Activated CD4-positive, CD25-positive, alpha-beta regulatory T cell treated with anti-CD3 and anti-CD28 coated beads, Interleukin-2, amount 50 U/mL, for 24 hours (primary cell): ENCODE measurements around the gene F13A1.

ENCODE experiments used
- ATAC-seq, 2 donors: fragments of 150-1000 bp; cut with Tn5 transposase; one replicate each; pipeline ENCODE4 v1.10.0; 2021; ENCODE audit warnings: mild to moderate bottlenecking in 1 of 2, moderate library complexity in 1 of 2

F13A1 gene

DNA sequence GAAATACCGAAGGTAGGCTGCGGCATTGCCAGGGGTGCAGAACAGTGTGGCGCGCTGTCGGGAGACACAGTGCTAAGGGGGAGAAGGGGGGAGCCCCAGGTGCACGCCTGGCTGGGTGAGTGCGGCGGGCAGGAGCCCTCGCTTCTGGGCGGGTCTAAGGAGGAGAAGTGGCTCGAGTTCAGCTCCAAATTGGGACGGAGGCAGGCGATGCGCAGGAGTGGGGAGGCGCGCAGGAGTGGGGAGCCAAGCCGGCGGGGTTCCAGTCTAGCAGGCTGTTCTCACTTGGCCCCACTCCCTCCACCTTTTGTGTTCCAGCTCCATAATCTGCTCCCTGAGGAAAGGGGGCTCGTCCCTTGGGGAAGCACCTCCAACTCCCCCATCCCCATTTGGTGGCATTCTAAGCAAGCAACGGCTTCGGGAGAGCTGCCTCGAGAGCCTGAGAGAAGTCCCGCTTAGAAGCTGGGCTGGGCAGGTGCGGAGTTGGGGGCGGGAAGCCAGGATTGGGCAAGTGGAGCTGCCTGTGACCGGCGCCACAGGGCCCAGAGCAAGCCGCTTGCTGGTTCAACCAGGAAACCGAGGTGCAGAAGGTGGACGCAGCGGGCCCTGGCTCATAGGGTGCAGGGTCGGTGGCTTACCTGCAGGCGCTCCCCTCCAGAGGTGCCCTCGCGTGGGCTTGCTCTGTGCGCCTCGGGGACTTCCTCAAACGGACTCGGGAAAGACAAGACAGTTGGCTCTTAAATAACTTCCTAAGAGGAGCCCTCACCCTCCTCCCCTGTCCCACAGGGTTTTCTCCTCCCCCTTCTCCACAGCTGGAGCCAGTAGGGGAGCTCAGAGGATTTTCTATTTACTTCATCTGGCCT, at the start of gene F13A1:
F13A1 (minus strand) TSS at position 711 of the 860 bp plus-strand sequence. CDS start 1,998 bp downstream, outside the sequence.
- ATAC-seq: no peak

DNA sequence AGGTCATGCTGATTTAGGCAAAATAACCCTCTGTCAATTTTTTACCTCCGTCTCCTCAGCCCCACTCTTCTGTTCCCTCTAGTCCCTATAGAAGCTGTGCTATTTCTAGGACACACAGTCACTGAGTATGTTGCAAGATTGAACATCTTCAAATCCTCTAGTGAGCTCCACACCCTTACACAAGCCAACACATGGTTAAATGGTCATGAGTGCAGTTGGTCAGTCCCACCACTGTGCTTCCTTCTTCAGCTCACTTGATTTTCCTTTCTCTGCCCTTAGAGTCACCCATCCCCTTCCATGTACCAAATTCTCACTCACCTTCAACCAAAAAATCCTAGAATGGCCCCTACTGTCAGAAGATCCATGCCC, 48.2 kb upstream of the F13A1 start:
- no peak for ATAC-seq

DNA sequence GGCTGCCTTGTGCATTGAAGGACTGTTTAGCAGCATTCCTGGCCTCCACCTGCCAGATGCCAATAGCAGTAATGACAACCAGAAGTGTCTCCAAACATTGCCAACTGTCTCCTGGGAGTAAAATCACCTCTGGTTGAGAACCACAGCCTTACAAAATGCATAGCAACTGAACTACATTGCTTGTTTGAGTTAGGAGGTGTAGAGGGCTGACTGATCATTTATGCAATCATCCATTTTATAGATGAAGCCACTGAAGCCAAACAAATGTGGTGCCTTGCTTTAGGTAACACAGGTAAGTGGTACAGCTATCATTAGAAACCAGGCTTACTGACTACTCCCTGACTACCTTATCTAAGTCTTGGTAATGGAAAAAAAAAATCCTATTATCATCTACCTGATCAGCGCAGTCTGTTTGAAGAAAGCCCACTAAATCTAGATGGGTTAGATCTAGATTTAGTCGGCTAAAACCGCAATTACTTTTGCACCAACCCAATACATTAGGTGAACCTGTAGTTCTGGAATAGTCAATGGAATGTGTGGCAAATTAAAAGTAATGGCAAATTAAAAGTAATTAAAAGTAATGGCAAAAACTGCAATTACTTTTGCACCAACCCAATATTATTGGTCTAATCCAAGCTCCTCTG, 47.7 kb upstream of the F13A1 start:
- ATAC-seq: no peak

- no peak for ATAC-seq
Observed at GRCh38 chr6:6366803-6367202, 46.3 kb upstream of the F13A1 start.

DNA sequence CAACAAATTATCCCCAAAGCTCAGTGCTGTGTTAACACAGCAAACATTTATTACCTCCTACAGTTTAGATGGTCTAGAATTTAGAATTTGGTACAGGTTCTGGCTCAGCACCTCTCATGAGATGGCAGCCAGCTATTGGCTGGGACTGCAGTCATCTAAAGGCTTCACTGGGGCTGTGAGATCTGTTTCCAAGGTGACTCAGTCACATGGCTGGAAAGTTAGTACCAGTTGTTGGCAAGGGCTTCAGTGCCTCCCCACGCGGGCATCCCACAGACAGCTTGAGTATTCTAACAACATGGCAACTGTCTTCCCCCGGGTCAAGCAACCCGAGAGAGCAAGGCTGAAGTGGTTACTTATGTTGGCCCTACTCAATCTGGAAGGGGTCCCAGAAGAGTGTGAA, 44.8 kb upstream of the F13A1 start:
- no peak for ATAC-seq

GRCh38 chr6:6362056-6362840, 41.8 kb upstream of the F13A1 start:
- no peak for ATAC-seq

DNA sequence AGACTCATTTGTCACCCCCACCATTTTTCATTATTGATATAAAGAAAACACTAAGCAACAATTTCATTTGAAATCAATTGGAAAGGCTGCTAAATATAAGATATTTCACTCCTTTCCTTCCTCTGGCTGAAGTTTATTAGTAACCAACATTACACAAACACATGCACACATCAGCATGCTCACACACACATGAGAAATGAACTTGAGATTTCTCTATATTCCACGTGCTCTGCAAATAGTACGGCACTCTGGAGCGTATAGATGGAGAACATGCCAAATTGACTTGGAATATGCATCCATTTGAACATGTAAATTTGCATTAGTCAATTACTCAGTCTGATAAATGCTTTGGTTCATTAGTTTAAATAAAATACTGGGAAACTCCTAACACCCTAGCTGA, 37.1 kb upstream of the F13A1 start:
- ATAC-seq: no peak

DNA sequence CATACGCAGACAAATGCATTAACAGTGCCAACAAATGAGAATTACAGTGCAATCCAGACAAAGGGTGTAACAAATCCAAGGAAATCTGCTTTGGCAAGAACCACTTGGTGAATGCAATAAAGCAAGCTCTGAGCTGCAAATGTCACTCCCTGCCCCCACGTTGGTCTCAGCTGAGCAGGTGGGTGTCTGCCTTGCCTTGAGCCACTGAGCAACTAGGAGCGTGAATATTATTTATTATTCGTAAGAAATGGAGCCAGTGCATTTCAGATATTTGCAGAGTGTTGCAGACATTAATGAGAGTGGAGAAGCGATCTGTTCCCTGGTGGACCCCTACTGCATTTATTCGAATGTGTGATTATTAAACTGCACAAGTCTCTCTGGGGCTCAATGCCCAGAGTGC, 36.6 kb upstream of the F13A1 start:
- no peak for ATAC-seq

DNA sequence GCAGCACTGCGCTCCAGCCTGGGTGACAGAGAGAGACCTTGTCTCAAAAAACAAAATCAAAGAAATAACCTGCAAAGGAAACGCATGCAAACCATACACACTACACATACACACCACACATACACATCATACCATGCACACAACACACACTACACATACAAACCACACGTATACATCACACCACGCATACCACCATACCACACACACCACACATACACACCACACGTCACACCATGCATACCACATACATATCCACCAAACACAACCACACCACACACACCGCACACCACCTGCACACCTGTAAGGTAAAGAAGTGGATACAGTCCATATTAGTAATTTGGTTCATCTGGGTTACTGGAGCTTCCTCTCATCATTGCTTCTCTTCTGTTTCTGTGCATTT, 32.3 kb upstream of the F13A1 start:
- ATAC-seq: no peak

GRCh38 chr6:6351511-6352025, 31.1 kb upstream of the F13A1 start:
- no peak for ATAC-seq

- no peak for ATAC-seq
Observed at GRCh38 chr6:6350696-6351095, 30.2 kb upstream of the F13A1 start.

GRCh38 chr6:6348256-6348655, 27.8 kb upstream of the F13A1 start:
- ATAC-seq: no peak

GRCh38 chr6:6346427-6347023, 26.1 kb upstream of the F13A1 start:
- ATAC-seq: no peak

GRCh38 chr6:6333501-6333900, 13.0 kb upstream of the F13A1 start:
- no peak for ATAC-seq

DNA sequence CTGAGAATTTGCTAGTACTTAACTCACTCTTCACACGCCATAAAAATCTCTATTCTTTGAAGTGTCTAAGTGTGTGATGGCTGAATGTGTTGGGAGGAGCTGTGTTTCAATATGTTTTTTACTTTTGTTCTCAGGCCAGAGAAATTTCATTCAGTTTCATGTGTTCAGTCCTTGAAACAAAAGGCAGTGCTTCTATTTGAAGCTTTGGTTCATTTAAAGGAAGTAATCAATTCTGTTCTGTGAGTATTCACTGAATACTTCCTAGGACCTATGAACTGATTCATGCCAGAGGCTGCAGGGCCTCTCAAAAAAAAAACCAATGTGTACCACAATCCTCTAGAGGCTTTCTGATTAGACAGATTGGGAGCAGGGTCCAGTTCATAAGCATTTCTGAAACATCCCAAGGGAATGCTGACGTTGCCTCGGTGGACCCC, 12.4 kb upstream of the F13A1 start:
- peak in 1 of 2 donors; percentile 17 for ATAC-seq

- ATAC-seq: no peak
Observed at GRCh38 chr6:6331946-6332601, 11.6 kb upstream of the F13A1 start.

DNA sequence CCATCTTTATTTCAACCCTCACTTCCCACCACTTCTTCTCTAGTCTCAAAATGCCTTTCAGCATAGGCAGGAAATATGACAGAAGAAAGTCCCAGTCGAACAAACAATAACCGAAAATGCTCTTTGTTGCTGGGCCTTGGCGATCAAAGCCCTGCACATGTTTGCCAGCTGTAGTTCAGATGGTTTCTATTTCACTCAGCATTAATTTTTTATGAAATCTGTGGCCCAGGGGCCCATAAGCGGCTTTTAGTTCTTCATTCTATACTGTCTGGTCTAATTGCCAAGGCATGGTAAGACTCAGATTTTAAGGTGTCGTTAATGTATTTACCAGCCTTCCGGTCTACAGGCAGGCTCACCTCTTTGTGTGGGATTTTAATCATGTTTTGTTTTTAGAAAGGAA, 10.9 kb upstream of the F13A1 start:
- peak in 1 of 2 donors; percentile 46 for ATAC-seq

DNA sequence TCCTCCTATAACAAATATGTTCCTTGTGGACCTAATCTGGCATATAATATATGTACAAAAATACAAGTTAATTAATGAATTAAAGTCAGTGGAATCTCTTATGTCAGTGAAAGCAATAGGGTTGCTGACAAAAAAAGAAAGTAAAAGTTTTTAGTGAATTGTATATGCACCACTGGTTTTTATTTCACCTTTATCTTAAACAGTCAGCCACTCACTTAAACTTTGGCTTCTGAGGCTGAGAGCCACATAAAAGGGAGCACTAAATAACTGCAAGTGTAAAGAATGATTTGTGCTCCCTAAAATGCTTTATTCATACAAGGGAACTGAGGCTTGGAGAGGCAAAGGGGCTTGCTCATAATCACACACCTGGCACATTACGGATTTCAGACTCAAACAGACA, 9.9 kb upstream of the F13A1 start:
- no peak for ATAC-seq

- no peak for ATAC-seq
Observed at GRCh38 chr6:6328451-6328850, 8.0 kb upstream of the F13A1 start.

DNA sequence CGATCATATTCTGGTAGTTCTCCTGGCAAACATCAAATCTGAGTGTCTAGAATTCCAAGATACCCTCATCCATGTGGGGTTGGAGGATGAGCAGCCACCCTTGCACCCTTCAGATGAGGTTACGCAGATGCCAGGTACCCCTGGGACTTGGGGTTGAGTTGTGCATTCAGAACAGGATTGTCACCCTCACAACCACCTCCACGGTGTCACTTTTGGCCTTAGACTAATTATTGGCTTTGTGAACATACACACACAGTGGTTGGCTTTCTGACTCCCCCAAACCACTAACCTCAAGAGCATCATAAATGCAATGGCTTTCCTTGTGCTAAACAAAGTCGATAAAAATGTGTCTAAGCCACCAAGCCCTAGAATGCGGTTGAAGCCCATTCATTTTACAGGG, 2.9 kb upstream of the F13A1 start:
- no peak for ATAC-seq

DNA sequence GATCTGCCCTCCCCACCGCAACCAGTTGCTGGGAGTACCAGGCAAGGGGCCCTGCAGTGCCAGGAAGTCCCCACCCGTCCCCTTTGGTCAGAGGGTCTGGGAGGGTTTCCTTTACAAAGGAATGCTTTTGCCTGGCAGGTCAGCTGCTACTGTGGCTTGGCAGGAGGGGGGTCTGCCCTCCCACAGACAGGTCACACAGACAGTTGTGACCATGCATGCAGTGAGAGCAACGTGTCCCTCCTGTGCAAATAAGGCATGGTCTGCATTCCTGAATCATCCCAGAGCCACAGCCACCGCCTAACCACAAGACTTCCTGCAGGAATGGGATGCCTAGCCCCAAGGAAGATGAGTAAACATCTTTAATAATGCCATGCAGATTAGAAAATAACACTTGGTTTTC, 439 bp upstream of the F13A1 start:
- ATAC-seq: no peak
